GM18861 (cell line): ENCODE measurements around the gene ADGRF1.
"Not testable (repeated sequence)": the region's sequence is repeated elsewhere in the genome, so short reads cannot be mapped to it uniquely, and the experiment has no call there.

Experiments used
- ATAC-seq: cut with Tn5 transposase; IDR thresholded peaks from one replicate; pipeline ENCODE4 v1.9.1; 2021; ENCODE audit not compliant: unreplicated experiment

Gene ADGRF1

DNA sequence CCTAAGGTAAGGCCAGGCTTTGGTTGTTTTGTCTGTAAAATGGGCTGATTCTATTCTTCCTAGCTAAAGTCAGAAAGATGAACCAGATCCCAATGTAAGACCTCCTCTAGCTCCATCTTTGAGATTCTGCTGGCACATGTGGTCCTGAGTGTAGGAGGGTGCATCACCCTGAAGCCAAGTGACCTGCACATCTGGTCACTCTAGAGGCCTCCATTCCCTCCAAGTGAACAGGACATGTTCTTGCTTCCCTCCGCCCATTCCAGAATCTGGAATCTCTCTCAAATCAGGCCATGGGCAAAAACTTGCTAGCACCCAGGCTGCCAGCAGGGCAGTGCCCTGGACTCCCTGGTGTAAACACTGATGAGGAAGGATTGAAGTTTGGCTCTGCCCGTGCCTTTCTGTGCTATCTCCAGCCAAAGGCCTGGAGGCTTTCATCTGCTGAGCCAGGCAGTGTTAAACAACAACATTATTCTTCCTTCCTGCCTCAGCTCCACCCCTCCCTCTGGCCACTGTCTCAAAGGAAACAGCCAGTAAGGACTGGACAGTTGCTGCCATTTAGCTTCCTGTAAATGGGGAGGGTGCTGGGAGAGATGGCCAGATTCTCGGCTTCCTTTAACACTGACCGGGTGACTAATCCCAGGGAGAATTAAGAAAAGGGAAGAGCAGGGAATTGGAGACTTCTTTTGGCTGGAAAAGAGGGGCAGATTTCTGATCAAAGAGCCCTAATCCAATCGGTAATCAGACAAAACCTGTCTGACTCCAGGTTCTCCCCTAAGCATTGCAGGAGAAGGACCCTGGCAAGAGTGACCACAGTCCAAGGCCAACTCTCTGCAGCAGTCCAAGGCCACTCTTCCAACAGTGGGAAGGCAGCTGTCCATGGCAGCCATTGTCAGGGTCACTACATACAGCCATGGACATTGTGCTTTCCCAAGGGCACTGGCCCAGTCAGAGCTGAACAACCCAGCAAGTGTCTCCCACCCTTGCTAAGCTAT, 19.5 kb upstream of the ADGRF1 start:
- no peak for ATAC-seq

DNA sequence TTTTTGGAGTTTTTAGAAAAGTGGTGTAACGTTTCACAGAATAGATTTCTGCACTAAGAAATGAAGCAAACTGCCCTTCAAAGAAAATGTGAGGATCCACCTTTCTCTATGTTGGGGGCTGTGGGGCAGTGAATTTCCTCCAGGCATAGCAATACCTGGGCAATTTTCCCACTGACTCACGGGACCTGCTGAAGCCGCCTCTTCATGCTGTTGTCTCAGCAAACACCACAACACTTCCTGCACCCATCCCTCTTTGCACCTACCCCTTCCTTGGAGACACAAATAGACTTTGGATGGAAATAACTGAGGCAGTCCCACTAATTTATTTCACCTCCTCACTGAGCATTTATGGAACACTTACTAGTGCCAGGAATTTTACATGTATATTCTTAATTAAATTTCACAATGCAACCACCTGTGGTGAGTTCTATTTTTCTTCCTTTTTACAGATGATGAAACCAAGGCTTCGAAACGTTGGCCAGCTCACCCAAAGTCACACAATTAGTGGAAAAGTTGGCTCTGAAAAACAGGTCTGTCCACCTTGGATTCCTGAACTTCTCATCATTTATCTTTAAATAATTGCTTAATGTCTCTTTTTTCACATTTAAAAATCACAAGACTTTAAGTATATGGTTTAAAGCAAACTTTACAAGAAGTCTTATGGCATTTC, 17.2 kb upstream of the ADGRF1 start:
- ATAC-seq: no peak

- no peak for ATAC-seq
Measured at GRCh38 chr6:47057830-47058540, 15.9 kb upstream of the ADGRF1 start.

DNA sequence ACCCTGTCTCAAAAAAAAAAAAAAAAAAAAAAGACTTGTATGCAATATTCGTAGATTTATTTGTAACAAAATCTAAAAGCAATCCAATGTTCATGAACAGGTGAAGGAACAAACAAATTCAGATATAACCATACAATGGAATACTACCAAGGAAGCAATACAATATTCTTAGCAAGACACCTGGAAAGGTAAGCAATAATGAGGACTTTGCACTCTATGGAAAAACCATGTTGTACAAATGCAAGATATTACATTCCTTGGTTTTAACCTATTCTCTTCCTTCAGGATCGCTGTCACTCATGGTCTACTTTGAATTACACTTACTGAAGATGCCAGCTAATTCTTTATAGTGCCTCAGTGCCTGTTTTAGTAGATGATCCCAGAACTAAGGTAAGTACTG, 14.7 kb upstream of the ADGRF1 start:
- no peak for ATAC-seq

GRCh38 chr6:47054302-47054701, 12.2 kb upstream of the ADGRF1 start:
- ATAC-seq: not testable (repeated sequence)

GRCh38 chr6:47048638-47049037, 6.5 kb upstream of the ADGRF1 start:
- ATAC-seq: no peak

- peak; percentile 69 for ATAC-seq
Measured at GRCh38 chr6:47047479-47048407, 5.6 kb upstream of the ADGRF1 start.

DNA sequence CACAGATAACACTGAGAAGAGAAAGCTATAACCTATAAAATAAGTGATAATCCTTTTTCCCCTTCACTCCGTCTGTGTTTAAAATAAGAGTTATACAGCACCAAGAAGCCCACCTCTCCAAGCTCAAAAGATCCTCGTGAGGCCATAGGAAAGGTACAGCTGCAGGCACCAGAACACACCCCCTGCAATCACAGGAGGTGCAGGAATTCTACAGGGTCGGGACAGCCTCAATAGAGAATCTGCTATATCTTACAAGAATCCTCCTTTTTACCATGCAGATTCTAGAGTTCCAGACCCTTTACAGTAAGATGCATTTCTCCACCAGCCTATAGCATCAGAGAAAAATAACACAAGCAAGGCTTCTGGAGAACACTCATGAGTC, 5.0 kb upstream of the ADGRF1 start:
- ATAC-seq: no peak

GRCh38 chr6:47044397-47044796, 2.3 kb upstream of the ADGRF1 start:
- ATAC-seq: no peak

DNA sequence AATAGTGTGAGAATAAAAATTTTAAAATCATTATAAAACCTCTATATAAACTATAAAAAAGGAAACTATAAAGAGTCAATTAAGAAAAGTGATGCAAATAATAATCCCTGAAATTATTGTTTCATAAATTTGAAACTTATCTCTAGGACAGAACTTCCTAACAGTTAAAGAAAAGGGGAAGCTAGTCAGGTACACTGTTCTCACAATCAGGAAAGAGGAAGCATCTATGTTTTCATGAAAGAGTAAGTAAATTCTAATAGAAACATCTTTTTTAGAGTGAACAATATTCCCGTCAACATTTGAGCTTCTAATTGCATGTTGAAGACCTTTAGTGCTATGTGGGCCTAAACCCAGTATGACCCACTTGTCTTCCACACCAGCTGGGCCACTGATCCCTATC, 1.2 kb upstream of the ADGRF1 start:
- no peak for ATAC-seq

DNA sequence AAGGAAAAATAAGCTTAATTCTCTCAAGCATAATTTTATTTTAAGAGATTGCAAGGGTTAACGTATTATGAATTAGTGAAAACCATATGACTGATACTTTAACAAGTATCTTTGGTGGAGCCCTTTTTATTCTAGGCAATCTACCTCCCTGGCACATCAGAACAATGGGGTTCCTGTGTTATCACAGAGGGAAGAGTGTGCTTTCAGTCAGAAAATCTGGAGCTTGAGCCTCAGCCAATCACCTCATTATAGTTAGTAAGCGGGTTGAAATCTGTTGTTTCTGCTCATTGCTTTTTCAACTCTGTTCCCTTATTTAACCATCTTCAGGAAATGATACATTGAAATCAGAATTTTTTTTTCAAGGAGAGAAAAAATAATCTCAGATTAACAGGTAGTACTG, 391 bp downstream of the ADGRF1 start:
- no peak for ATAC-seq

DNA sequence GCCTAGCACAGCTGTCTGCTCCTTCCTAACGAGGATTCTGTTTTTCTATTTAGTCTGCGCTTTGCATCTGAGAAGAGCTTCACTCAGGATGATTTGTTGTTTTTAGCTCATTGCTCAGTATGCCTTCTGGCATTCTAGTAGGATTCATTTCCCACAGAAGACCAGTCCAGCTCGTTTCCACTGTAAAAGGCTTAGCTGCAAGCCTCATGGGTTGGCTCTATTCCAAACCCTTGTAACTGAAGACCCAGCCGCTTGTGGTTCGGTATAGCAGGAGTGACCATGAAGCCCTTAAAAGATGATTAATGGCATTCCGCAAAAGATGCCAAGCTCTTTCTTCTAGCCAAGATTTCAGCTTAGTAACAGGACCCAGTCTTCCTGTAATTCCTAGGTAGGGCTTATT, 7.2 kb downstream of the ADGRF1 start:
- ATAC-seq: no peak

GRCh38 chr6:47034421-47034820, 7.7 kb downstream of the ADGRF1 start:
- no peak for ATAC-seq

GRCh38 chr6:47032974-47033765, 9.0 kb downstream of the ADGRF1 start:
- no peak for ATAC-seq

DNA sequence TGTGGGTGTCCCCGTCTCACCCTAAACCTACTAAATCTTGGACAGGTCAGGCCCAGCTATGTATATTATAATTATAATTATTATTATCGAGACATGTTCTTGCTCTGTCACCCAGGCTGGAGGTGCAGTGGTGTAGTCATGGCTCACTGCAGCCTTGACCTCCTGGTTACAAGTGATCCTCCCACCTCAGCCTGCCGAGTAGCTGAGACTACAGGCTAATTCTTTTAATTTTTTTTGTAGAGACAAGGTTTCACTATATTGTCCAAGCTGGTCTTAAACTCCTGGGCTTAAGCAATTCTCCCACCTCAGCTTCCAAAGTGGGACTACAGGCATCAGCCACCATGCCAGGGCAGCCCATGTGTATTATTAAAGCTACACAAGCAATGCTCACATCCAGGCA, 10.5 kb downstream of the ADGRF1 start:
- no peak for ATAC-seq

GRCh38 chr6:47029865-47030561, 12.1 kb downstream of the ADGRF1 start:
- no peak for ATAC-seq

DNA sequence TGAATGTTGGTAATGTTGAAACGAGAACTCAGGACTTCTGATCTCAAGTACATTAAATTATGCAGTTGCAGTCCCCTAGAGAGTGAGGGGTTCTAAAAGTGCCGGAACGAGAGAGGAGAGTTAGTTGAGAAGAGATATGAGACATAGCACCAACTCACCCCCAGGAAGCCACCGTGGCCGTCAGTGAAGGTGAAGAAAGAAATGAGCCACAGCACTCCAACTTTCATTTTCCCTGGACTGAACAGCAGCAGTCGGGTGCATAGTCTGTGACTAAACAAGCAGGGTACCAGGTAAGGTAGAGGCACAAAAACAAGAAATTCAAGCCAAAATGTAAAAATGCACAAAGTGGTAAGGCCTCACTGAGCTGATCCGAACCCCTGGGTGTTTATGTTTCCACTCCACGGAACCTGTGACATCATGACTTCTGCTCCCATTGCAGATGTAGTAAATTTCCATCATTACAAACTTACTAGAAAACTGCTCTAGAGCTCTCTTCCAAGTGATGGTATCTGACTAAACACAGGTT, 13.2 kb downstream of the ADGRF1 start:
- no peak for ATAC-seq

DNA sequence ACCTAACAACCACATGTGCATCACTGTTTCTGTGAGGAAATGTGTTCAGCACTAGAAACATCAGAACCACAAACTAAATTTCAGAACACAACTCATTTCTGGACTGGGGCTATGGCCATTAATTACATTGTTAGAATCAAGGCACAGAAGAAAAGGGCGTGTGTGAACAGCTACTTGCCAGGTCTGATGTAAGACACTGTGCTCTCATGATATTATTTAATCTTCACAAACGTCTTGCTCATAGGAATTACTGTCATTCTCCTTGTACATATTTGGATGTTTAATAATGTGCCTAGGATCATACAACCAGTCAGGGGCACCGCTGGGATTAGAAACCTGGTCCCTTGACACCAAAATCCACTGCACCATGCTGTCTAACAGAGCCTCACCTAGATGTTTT, 14.8 kb downstream of the ADGRF1 start:
- ATAC-seq: no peak

- no peak for ATAC-seq
Measured at GRCh38 chr6:47026679-47027078, 15.5 kb downstream of the ADGRF1 start.
